HG02870 (cell line): Measurements from ENCODE around the gene SUCO.
"Not testable (repeated sequence)": the region's sequence is repeated elsewhere in the genome, so short reads cannot be mapped to it uniquely, and the experiment has no call there.

Source experiments
- ATAC-seq: cut with Tn5 transposase; IDR thresholded peaks from one replicate; pipeline ENCODE4 v1.9.1; 2021; ENCODE audit warnings: mild to moderate bottlenecking, moderate library complexity; ENCODE audit not compliant: unreplicated experiment

SUCO gene

GRCh38 chr1:172603816-172604215 lies 70.9 kb downstream of the SUCO start:
- ATAC-seq: no peak

GRCh38 chr1:172605641-172606040 lies 72.7 kb downstream of the SUCO start:
- no peak for ATAC-seq

DNA sequence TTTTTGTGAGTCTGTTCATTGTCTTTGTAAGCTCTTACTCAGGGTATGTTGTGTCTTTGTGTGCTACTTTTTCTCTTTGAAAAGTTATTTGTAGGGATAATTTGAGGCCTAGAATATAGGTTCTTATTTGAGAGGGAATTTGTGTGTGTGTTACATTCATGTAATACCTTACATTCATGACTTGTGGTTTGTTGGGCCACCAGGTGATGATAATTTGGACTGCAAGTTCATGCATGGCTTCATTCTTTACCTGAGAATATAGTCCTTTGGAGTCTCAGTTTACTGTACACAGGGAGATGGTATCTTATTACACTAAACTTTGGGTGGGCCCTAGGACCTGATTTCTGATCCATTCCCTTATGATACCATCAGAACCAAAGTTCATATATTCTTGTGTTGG lies 74.2 kb downstream of the SUCO start:
- ATAC-seq: no peak

DNA sequence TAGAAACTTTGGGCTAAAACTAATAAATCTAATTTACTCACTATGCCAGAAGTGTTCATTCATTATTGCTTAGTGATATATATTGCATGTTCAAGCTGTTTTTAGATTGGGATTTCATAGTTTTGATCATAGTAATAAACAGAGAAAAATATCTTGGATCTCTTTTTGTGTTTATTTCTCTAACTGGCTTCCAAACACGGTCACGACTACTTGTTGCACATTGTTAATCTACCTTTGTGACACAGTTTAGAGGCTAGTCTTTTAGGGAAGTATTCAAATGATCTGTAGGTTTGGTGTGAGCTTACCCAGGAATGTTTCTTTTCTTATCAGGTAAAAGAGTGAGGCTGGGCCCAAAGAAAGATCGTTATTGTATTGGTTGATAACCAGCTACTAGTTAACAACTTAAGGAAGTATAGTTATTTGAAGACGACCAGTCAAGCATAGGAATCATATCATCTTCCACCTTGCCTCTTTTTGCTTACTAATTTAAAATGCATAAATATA lies 75.2 kb downstream of the SUCO start:
- no peak for ATAC-seq

- ATAC-seq: no peak
Measured at GRCh38 chr1:172609528-172609927, 76.6 kb downstream of the SUCO start.

GRCh38 chr1:172612478-172612877 lies 79.5 kb downstream of the SUCO start:
- ATAC-seq: no peak

GRCh38 chr1:172613294-172613693 lies 80.3 kb downstream of the SUCO start:
- ATAC-seq: no peak

- no peak for ATAC-seq
Measured at GRCh38 chr1:172616195-172616594, 83.2 kb downstream of the SUCO start.

GRCh38 chr1:172616636-172617035 lies 83.7 kb downstream of the SUCO start:
- no peak for ATAC-seq

DNA sequence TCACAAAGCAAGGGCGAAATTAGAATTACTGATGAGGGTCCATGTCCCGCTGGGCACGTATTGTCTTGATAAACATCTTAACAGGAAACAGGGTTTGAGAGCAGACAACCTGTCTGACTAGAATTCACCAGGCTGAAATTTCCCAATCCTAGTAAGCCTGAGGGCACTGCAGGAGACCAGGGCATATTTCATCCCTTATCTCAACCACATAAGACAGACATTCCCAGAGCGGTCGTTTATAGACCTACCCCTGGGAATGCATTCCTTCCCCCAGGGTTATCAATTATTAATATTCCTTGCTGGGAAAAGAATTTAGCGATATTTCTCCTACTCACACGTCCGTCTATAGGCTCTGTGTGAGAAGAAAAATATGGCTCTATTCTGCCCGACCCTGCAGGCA lies 87.7 kb downstream of the SUCO start:
- ATAC-seq: not testable (repeated sequence)

- no peak for ATAC-seq
Measured at GRCh38 chr1:172622541-172622940, 89.6 kb downstream of the SUCO start.

GRCh38 chr1:172623748-172624147 lies 90.8 kb downstream of the SUCO start:
- ATAC-seq: no peak

DNA sequence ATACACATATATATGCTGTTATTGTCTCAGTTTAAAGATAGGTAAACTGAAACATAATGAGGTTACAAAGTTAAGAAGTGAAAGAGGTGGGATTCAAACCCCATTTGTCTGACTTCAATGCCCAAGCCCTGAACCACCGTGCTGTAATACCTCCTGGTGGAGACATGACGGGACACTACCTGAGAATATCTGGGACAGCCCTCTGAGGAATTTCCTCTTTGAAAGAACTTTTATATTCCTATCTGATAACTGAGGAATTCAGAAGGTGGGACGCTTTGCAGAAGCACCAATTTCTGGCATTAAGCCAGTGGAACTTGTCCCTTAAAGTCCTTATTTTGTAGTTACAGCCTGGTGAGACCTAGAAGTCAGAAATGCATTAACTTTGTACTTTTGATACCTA lies 93.9 kb downstream of the SUCO start:
- no peak for ATAC-seq

- no peak for ATAC-seq
Measured at GRCh38 chr1:172627702-172628101, 94.8 kb downstream of the SUCO start.

GRCh38 chr1:172628401-172628800 lies 95.5 kb downstream of the SUCO start:
- no peak for ATAC-seq

GRCh38 chr1:172629170-172629569 lies 96.2 kb downstream of the SUCO start:
- ATAC-seq: no peak

DNA sequence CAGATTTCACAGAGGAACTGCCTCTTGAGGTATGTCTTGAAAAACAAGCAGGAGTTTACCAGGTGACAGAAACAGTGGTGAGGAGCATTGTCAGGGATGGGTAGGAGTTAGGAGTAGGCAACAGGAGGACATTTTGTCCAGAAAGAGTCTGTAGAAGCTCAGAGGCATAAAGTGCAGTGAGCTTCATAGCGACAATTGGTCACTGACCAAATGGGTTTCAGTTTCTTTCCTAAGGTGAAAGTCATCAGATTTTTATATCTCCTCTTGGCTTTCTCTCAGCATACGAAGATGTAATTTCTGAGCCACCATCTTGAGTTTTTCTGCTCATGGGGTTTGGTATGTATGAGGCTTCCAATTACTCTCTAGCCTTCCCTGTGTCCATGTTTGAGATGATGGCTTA lies 96.7 kb downstream of the SUCO start:
- no peak for ATAC-seq

DNA sequence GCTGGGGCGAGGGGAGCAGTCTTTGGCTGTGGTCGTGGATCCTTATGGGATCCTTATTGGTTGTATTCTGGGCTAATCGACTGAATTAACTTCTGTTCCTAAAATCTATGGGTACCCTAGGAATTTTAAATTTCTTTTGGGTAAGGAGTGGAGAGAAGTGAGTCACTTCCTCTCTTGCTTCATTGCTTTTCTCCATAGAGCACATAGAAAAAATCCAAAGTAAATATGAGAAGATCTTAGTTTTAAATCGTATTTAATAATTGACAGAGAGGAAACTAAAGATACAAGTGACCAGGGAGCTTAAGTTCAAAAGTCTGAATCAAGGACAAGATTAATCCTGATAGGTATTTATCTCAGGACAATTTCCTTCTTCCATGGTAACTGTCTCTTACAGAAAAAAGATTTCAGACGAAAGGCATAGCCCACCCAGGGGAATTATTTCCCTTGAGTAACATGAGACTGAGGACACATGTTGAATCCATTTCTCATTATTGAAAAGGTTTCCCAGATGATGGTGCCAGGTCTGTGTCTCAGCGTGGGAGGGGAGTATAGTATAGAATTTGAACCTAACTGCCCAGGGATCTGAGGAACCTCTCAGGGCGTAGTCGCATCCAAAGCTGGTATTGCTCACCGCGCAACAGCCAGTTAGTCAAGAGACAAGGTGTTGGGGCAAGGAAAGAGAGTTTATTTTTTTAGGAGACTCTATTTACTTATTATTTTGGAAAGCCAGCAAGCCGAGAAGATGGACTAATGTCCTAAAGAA lies 97.3 kb downstream of the SUCO start:
- ATAC-seq: no peak

GRCh38 chr1:172630868-172631267 lies 97.9 kb downstream of the SUCO start:
- no peak for ATAC-seq

DNA sequence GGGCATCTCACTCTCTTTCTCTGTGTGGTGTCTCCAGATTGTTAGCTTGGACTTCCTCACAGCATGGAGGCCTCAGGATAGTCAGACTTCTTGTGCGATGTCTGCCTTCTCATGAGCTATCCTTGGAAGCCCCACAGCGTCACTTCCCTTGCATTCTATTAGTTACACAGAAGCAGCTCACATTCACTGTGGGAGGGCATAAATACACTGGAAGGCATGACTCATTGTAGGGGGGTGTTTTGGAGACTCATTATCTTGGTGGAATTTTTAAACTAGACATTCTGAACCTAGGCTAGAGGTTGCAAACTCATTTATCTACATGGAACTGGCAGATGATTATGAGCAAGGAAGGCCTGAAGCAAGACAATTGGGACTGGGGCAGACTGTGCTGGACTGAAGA lies 104.6 kb downstream of the SUCO start:
- no peak for ATAC-seq

DNA sequence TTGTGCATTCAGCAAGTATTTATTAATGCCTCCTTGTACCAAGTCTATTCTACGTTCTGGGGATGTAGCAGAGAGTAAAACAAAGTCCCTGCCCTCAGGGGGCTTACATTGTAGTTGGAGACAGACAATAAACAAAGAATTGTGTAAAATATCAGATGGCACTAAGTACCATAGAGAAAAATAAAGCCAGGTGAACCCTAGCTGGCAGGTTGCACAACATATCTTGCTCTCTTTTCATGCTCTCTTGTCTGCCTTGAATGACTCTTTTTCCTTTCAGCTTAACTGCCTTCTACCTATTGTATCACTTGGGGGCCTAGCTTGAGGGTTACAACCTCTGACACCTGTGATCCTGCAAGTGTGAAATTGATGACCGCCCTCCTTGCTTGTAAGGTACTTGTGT lies 105.3 kb downstream of the SUCO start:
- ATAC-seq: no peak

GRCh38 chr1:172638885-172639831 lies 106.2 kb downstream of the SUCO start:
- ATAC-seq: peak; percentile 88
